RWPE1 (cell line): Measurements from ENCODE around the gene SETD3.

ENCODE experiments used
- CTCF ChIA-PET: fragments of 350-600 bp; sonication (Branson Sonifier 250); formaldehyde crosslinking; extraction: SDS; loops from one replicate; lab custom pipeline; 2021; lab: Yijun Ruan, JAX
- POLR2A ChIA-PET: fragments of 400-600 bp; formaldehyde crosslinking; extraction: SDS; loops from one replicate; lab custom pipeline; 2020; ENCODE audit warnings: antibody characterized with exemption; ENCODE audit not compliant: low non-redundant PET; lab: Yijun Ruan, JAX
- DNase-seq: peaks from one replicate; pipeline ENCODE4 v3.0.0; 2012; ENCODE audit warnings: low spot score
- H3K27ac ChIP-seq: fragments of 450-650 bp; 2 replicates; pipeline ENCODE4 v1.5.1; 2017
- TF ChIP-seq, protein P1 (sequence below): fragments of 450-650 bp; conservative IDR thresholded peaks from 2 replicates; pipeline ENCODE4 v1.5.1; 2017; ENCODE audit warnings: low read depth, mild to moderate bottlenecking

The SETD3 gene

DNA sequence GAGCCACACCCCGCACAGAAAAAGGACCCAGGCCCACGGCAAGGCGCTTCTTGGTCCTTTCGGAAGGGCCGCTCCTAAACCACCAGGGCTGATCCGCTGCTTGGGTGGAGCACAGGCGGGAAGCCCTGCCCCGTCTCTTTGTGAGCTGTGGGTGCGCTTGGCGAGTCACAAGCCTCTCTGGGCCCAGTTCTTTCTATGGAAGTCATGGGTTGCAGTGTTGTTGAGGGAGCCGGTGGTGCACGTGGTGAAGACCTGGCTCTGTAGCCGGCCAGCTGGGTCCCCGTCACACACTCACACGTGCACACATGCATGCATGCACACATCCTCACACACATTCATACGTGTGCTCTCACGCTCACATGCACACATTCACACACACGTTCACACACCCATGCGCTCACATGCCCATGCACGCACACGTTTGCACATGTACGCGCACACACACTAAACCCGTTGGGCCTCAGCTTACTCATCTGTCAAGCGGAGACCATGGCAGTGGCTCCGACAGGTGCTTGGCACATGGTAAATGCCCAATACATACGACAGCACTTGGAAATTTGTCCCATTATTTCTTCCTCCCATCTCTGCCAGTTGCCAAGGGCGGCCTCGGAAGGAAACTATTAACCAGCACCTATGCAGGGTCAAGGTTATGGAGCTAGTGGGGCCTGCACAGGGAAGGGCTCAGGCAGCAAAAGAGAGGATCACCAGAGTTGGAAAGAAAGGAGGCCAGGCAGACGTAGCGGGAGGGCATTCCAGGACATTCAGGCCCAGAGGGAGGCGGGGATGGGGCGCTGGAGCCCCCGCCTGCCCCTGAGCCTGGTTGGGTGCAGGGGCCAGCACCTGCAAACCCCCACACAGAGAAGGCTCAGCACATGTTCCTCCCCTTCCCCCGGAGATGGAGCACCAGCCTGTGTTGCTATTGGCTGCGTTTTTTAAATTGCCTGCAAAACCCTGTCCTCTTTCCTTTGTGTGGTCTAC, 96.9 kb downstream of the SETD3 start:
- ChIA-PET POLR2A (no interaction called here), CTCF (interaction anchor here (2.3 kb wide), 1 partner anchor 9 kb away, joined by 11 read pairs; no protein-coding TSS in a partner anchor)
- H3K27ac ChIP-seq = no peak overlapping the region
- TF ChIP-seq, protein P1, sequence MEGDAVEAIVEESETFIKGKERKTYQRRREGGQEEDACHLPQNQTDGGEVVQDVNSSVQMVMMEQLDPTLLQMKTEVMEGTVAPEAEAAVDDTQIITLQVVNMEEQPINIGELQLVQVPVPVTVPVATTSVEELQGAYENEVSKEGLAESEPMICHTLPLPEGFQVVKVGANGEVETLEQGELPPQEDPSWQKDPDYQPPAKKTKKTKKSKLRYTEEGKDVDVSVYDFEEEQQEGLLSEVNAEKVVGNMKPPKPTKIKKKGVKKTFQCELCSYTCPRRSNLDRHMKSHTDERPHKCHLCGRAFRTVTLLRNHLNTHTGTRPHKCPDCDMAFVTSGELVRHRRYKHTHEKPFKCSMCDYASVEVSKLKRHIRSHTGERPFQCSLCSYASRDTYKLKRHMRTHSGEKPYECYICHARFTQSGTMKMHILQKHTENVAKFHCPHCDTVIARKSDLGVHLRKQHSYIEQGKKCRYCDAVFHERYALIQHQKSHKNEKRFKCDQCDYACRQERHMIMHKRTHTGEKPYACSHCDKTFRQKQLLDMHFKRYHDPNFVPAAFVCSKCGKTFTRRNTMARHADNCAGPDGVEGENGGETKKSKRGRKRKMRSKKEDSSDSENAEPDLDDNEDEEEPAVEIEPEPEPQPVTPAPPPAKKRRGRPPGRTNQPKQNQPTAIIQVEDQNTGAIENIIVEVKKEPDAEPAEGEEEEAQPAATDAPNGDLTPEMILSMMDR = no peak
- DNase-seq = peak; percentile 43

DNA sequence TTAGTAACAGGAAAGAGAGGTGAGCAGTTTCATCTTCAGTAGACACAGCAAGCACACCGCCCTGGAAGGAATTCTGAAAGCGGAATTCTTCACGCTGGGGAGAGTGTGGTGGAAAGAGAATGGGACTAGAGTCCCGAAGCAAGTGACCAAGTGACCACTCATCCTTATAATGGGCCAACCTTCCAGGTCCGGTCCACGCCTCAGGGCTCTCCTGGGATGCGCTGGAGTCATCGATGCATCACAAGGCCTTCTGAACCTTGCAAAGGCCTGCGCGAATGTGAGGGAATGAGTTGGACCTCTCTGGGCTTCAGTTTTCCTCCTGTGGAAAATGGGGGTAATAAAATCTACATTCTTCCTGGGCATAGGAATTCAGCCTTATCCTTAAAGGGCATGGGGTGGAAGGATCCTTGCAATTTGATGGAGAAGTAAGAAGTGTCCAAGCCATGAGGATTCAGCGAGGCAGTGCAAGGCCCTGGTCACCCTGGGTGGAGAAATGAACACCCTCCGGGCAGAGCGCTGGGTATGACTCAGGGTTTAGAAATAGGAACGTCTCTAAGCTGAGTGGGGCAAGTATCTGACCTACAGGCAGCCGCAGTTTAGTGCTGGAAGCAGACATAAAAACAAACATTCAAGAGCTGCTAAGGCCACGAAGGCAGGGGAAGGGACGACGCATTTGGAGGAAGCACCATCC, 97.7 kb downstream of the SETD3 start:
- DNase-seq = peak; percentile 82
- H3K27ac ChIP-seq = no peak overlapping the region
- CTCF ChIA-PET = interaction anchor here (0.6 to 2.3 kb wide), 2 partner anchors 10 to 1426 kb away, joined by 5 to 11 read pairs; no protein-coding TSS in a partner anchor

GRCh38 chr14:99382071-99382470, 98.6 kb downstream of the SETD3 start:
- no peak for DNase-seq
- ChIA-PET CTCF (interaction anchor here (0.5 kb wide), 1 partner anchor 18 kb away, joined by 4 read pairs; no protein-coding TSS in a partner anchor), POLR2A (no interaction called here)
- TF ChIP-seq, protein P1 = no peak
- H3K27ac ChIP-seq = no peak overlapping the region

More for the DNA sequence above, 97.7 kb downstream of the SETD3 start:
- POLR2A ChIA-PET = no interaction called here
- TF ChIP-seq, protein P1 = no peak

DNA sequence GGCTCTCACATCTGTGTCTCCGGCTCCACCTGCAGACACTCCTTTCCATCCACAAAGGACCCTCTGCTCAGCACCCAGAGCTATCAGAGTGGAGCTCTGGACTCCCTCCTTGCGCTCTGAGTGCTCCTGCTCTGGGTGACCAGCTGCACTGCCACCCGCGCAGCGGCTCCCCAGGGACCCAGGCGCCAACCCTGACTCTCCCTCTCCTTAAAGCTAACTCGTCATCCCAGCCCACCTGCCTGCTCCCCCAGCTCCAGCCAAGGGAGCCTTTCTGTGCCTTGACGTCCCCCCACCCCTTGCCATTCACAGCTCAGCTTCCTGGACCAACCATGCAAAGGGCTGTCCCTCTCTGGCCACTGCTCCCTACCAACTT, 99.0 kb downstream of the SETD3 start:
- H3K27ac ChIP-seq = no peak overlapping the region
- ChIA-PET CTCF (interaction anchor here (0.5 kb wide), 1 partner anchor 18 kb away, joined by 4 read pairs; no protein-coding TSS in a partner anchor), POLR2A (no interaction called here)
- TF ChIP-seq, protein P1 = no peak
- no peak for DNase-seq

GRCh38 chr14:99380991-99381687, 99.5 kb downstream of the SETD3 start:
- POLR2A ChIA-PET = no interaction called here
- DNase-seq = no peak
- TF ChIP-seq, protein P1 = no peak
- H3K27ac ChIP-seq = no peak overlapping the region
- CTCF ChIA-PET = interaction anchor here (0.5 to 1.3 kb wide), 4 partner anchors 8 to 61 kb away, joined by 3 to 4 read pairs (median 3); no protein-coding TSS in a partner anchor
